Epidermal melanocyte (primary cell): ENCODE measurements around the gene PIK3R5.
"Not testable (repeated sequence)": the region's sequence is repeated elsewhere in the genome, so short reads cannot be mapped to it uniquely, and the experiment has no call there.

Source experiments
- DNase-seq: peaks from one replicate; pipeline ENCODE4 v3.0.0; 2011; ENCODE audit warnings: low spot score; ENCODE audit not compliant: insufficient read length

PIK3R5 gene, protein sequence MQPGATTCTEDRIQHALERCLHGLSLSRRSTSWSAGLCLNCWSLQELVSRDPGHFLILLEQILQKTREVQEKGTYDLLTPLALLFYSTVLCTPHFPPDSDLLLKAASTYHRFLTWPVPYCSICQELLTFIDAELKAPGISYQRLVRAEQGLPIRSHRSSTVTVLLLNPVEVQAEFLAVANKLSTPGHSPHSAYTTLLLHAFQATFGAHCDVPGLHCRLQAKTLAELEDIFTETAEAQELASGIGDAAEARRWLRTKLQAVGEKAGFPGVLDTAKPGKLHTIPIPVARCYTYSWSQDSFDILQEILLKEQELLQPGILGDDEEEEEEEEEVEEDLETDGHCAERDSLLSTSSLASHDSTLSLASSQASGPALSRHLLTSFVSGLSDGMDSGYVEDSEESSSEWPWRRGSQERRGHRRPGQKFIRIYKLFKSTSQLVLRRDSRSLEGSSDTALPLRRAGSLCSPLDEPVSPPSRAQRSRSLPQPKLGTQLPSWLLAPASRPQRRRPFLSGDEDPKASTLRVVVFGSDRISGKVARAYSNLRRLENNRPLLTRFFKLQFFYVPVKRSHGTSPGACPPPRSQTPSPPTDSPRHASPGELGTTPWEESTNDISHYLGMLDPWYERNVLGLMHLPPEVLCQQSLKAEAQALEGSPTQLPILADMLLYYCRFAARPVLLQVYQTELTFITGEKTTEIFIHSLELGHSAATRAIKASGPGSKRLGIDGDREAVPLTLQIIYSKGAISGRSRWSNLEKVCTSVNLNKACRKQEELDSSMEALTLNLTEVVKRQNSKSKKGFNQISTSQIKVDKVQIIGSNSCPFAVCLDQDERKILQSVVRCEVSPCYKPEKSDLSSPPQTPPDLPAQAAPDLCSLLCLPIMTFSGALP

DNA sequence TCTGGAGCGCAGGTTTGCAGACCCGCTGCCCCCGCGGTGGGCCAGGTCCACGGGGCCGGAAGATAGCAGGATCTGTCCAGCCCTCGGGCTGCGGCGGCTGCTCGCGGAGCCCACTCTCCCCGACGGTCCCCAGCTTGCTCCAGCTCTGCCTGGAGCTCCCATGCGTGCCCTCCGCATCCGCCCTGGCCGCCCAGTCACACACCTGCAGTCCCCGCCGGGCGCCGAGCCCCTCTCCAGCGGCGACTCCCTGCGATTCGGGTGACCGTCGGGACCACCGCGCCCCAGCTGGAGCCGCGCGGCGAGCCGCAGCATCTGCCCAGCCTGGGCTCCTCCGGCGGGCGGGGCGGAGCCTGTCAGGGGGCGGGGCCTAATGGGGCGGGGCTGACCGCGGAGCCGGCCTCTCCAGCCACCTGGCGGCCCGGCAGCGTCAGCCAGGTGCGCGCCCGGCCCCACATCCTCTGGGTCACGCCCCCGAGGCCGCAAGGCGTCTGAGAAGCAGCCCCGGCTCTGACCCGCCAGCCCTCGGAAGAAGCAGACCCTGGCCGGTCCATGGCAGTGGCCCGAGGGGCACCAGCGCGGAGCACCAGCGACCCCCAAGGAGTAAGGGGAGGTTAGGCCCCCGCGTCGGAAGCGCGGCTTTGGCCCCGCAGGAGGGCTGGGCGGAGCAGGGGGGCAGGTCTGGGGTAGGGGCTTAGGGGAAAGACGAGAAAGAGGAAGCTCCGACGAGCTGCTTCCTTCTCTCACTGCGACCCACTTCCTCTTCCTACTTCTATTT is at the start of gene PIK3R5:
Gene PIK3R5 (minus strand): TSS at position 314 of the 775 bp plus-strand sequence. CDS start 54,213 bp downstream, outside the sequence.
- no peak for DNase-seq

DNA sequence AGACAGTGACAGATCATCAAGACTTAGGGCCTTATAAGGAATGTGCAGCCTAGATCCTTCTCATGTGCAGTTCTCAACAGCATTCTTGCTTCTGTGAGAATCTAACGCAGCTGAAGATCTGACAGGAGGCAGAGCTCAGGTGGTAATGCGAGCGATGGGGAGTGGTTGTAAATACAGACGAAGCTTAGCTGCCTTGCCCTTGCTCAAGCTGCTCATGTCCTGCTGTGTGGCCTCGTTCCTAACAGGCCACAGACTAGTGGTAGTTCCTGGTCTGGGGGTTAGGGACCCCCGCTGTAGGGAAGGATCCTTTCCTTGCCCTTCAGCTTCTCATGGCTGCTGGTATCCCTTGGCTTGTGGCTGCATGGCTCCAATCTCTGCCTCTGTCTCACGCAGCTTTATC is 45.5 kb upstream of the PIK3R5 start:
- no peak for DNase-seq

DNA sequence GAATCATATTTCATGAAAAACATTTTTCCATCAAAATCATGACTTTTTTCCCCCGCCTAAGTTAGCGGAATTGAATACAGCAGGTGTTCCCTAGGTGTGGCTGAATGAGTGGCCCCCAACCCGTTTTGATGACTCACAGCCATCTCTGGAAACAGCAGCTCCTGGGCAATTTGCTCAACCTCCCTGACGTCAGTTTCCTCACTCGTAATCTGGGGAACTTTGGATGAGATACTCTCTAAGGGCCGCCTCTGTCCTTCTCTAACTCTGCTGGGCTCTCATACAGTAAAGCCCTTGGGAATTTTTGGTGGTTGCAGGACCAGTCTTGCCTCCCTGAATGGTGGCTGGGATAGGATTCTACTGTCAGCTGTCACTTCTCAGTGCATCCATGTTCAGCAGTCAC is 44.2 kb upstream of the PIK3R5 start:
- no peak for DNase-seq

DNA sequence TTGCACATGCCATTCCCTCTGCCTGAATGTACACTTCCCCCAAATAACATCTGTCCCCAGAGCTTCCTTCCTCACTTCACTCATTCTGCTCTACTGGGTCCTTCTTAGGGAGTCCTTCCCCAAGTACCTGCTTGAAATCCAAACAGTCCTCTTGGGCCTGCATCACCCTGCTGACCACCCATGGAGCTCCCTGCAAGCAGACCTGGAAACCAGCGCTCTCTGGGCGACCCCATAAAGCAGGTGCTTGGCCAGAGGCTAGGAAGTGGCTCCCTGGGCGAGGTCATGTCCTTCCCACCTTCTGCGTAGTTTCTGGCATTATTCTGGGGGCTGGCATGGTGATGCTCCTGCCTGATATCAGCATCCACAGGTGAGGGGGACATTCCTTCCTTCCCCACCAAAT is 43.6 kb upstream of the PIK3R5 start:
- DNase-seq: no peak

DNA sequence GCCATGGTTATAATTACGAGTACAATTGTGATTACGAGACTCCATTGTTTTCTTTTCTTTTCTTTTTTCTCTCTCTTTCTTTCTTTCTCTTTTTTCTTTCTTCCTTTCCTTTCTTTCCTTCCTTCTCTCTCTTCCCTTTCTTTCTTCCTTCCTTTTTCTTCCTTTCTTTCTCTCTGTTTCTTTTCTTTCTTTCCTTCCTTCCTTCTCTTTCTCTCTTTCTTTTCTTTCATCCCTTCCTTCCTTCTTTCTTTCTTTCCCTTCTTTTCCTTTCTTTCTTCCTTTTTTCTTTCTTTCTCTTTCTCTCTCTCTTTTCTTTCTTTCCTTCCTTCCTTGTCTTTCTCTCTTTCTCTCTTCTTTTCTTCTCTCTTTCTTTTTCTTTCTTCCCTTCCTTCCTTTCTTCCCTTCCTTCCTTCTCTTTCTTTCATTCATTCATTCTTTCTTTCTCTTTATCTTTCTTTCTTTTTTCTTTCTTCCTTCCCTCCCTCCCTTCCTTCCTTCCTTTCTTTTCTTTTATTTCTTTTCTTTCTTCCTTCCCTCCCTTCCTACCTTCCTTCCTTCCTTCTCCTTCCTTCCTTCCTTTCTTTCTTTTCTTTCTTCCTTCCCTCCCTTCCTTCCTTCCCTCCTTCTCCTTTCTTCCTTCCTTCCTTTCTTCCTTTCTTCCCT is 41.7 kb upstream of the PIK3R5 start:
- DNase-seq: no peak

DNA sequence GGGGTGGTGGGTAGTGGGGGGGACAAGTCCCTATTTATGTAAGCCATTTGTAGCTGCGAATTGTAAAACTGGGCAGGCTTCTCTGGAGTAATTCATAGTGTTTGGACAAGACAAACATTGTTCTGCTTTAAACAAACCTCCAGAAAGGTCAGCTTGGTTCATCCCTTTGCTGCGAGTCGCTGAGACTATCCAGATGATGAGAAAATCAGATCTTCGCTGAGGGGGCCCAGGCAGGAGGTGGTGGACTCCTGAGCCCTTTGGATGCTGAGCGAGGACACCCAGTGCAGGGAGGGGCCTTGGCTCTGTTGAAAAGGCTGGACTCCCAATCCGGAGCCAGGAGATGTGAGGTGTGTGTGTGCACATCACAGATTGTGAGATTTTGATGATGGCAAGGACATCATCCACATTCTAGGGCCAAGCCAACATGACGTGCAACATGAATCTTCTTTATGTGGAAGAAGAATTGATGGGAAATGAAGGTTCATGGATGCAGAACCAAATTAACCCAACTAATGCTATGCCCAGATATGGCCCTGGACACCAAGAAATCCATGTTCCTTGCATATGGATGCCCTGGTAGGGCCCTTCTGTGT is 40.8 kb upstream of the PIK3R5 start:
- DNase-seq: no peak

DNA sequence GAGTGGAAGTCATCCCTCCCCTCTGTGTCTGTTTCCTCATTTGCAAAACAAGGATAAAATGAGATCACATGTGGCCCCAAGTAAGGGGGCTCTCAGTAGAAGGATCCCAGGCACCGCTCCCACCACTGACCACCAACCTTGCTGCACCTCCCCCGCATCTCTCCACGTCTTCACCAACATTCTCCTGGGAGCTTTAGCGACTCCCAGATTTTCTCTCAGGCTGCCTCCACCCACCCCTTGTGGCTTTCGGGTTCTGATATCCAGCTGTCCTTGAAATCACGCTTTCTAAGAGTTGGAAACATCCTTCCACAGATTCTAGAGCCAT is 39.4 kb upstream of the PIK3R5 start:
- DNase-seq: no peak

DNA sequence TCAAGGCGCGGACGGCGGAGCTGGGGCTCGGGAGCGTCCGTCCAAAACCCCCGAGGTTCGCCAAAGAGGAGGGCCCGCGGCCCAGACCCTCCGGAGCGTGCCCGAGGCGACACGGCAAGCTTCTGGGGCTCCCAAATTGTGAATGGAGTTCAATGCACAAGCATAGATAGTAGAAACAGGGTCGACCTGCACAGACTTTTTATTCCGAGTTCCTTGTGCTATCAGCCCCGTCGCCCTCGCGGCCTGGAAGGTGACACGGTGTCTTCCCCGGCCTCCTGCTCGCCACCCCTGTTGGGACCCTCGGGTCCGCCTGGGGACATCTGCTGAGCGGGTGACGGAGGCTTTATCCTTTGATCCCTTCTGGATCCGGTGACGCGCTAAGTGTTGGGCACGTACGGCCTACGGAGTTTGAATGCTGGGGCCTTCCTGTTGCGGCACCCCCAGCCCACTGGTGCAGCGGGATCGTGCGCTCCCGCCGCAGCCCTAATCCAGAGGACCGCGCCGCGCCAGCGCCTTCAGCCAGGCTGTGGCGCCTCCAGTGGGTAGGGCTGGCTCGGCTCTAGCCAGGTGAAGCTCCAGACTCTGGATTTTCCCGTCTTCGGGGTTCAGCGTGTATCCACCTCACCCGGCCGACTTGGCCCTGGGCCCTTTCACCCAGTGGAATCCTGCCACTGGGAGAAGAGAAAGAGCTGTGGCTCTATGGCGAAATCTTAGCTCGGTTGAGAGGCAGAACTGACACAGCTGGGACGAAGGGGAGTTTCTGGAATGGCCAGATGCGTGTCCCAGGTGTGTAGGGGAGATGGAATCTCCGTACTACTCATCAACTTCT is 38.8 kb upstream of the PIK3R5 start:
- no peak for DNase-seq

DNA sequence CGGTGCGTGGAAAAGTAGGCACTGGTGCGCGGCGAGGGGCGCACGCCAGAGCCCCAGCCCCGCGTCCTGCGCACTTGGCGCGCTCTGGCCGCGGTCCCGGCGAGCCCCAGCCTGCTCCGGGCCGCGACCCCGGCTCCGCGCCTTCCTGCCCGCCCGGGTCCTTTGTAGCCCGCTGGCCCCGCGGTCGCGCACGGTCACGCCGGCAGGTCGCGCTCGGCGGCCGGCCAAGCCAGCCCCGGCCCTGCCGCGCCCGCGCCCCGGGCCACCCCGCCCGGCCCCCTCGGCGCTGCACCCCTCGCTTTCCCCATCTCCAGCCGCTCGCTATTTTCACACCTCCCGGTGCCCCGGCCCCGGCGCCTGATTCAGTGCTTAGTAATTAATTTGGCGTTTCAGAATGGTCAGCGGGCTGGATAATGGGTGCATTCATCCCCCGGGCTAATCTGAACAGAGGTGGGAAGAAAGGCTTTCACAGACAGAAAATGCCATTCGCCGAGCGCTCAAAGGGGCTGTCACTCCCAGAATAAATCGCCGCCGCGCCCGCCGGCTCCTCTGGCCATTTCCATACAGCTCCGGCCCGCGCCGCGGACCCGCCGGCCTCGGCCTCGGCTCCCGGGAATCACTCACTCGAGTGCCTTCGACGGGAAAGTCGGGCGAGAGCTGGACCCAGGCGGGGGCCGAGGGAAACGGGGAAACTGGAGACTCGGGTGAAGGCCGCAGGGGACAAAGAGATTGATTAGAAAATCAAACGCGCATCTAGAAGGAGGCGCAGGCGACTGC is 38.0 kb upstream of the PIK3R5 start:
- DNase-seq: no peak

DNA sequence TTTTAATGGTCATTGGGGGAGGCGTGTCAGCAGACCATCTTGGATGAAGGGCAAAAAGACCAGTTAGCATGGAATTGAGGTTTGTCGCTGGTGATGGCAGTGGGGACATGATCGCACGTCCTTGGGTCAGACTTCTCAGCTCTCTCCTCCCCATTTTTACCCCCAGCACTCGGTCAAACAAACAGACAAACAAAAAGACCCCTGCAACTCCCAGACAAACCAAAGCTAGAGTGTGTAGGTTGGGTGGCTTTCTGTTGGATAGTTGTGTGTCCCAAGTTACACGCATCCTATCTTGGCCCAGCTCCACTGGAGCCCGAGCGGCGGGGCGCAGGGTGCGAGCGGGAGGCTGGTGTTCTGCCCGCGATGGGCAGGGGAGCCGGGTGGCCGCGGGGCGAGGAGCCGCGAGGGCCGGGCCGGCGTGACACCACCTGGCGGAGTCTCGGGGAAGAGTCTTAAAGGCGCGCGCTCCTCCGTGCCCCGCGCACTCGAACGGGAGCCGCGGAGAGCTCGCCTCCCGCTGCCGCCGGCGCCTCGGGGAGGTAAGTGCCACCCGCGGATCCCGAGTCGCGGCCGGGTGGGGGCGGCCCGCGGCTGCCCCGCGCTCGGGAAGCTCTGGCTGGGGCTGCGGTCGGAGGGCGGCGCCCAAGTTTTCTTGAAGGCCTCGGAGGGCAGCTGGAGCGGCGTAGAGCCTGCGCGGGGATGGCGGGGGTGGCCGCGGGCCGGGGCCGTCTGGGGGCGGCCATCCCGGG is 37.3 kb upstream of the PIK3R5 start:
- DNase-seq: no peak

DNA sequence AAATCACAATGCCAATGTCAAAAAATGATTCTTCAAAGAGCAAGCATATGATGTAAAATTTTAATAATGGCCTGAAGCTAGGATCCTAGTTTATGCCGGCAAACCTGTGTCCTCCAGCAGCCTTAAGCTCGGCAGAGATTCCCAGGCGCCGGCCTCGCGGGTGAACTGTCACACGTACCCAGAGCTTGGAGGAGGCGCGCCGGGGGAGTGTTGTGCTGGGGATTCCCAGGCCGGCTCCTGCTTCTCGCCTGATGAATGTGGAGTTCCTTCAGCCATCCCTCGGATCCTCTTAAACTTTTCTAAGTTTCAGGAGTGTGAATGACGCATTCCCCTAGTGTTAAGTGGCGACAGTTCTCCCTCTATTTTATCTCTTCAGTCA is 36.7 kb upstream of the PIK3R5 start:
- DNase-seq: no peak

DNA sequence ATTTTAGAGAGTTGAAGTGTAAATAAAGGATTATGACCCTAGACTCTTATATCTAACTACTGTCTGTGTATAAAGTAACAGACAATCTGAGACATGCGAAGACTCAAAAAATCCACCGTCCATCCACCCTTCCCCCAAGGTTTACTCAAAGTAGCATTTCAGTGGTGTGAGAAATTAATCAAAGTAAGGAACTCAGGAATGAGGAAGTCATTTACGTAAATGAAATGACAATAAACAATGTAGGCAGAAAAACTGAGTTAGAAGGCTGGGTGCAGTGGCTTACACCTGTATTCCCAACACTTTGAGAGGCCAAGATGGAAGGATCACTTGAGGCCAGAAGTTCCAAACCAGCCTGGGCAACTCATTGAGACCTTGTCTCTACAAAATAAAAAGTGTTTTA is 36.1 kb upstream of the PIK3R5 start:
- no peak for DNase-seq

DNA sequence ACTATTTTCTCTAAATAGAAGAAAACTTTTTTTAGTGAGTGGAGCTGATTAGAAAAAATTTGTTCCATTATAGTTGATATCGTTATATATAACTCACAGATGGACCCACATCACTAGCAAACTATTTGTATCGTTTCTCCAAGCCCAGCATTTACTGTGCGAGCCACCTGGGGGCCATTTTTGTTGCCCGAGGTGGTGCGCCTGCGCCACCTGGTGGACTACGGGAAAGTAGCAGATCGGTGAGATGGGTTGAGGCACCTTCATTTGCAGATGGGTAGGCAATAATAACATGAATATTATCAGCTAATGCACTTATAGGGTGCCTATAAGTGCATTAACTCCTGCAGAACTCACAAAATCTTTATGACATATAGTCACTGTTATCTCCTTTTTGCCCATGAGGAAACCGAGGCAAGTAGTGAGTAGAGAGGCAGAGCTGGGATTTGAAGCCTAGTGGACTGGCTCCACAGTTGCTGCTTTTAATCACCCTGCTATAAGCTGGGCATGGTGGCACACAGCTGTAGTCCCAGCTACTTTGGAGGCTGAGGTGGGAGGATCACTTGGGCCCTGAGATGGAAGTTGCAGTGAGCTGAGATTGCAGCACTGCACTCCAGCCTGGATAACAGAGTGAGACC is 32.6 kb upstream of the PIK3R5 start:
- no peak for DNase-seq

DNA sequence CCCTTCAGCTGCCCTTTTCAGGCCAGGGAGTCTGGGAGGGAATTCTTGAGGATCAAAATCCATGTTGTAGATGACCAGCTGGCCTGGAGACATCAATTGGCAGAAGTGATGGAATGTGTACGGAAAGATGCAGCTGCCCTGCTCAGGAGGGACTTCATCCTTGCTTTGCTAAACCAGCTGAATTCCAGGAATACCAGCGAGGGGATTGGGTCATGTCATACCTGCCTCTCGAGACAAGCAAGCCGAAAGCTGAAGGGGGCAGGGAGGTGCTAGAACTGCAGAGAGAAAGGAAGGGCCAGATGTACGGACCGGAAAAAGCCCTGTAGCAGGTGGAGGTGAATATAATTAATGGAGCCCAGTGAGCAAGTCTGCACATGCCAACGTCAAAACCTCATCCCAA is 30.2 kb upstream of the PIK3R5 start:
- DNase-seq: no peak

DNA sequence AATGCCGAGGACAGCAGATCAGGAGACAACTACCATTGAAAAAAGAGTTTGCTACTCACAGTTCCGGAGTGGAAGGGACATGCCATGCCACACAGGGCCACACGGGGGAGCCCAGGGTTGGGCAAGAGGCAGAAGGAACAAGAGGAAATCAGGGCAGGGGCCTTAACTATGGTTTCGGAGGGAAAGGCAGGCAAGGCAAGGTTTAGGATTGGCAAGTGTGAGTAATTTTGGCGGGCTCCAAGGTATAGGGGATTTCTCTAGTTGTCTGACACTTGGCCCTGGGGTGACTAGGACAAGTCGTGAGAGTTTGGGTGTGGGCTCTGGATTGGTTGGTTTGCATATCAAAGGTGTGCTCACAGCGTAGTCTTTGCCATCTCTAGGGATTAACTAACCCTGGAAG is 28.8 kb upstream of the PIK3R5 start:
- DNase-seq: no peak

DNA sequence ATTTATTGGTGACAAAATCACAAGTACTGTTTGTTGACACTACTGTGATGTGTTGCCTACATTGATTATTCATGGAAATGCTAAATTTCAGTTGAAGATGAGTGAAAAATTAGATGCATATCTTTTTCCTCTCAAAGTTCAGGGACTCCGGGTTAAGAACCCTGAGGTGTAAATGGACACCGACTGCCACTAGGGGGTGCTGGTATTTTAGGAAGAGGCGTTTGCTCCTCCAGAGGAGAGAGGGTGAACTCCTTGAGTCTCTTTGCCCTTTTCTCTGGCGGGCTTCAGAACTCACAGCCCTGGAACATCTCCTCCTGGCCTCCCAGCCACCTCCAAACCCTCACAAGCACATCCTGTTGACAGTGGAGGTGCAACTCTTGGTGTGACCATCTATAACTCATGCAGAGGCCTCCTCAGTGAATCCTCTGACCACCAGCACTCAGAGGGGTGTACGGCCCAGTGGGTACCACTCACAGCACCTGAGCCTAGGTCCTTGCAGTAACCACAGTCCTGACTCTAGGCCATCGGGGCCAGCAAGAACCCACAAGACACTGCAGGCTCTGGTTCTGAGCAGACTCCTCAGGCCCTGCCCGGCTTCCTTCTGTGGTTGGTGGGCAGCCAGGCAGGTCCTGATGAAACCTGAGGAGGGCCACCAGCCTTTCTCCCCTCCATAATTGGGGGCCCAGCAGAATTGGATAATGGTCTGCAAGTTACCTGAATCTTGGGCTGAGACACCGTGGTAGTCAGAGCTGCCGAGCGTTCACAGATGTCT is 26.2 kb upstream of the PIK3R5 start:
- peak; percentile 29 for DNase-seq

DNA sequence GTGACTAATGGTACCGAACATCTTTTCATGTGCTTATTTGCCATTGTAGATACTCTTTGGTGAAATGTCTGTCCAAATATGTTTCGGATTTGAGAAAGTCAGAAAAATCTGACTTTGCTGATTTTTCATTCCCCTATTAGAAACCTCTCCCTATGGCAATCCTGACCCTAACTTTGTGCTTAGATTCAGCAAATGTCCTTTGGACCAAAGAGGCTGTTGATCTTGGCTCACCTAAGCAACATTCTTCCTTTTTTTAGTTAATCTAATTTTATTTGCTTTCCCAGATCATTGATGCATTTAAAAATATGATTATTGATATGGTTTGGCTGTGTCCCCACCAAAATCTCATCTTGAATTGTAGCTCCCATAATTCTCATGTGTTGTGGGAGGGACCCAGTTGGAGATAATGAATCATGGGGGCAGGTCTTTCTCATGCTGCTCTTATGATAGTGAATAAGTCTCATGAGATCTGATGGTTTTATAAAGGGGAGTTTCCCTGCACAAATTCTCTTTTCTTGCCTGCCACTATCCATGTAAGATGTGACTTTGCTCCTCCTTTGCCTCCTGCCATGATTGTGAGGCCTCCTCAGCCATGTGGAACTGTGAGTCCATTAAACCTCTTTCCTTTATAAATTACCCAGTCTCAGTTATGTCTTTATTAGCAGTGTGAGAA is 22.9 kb upstream of the PIK3R5 start:
- not testable (repeated sequence) for DNase-seq
